Liver (tissue), 9 donors: ENCODE results near the gene NAA35. TPM values are rescaled to one million over a fixed set of nuclear protein-coding genes. Genes with fewer than 3 reads are reported as not detected.

Experiments used
- DNase-seq: peaks from one replicate; pipeline ENCODE4 v3.0.0-alpha.2; 2017; ENCODE audit warnings: low spot score
- H3K27ac ChIP-seq, 2 donors: one replicate each; pipeline ENCODE4 v1.7.0; 2013; ENCODE audit warnings: inconsistent platforms in 2 of 2, low read length in 2 of 2, control low read depth in 1 of 2, low read depth in 1 of 2, mild to moderate bottlenecking in 1 of 2
- H3K27me3 ChIP-seq, 4 donors: one replicate each; pipeline versions ENCODE4 v1.6.1 to v1.7.0; 2013; ENCODE audit warnings: low read length in 3 of 4, inconsistent platforms in 1 of 4, mild to moderate bottlenecking in 1 of 4, moderate library complexity in 1 of 4; ENCODE audit not compliant: control insufficient read depth in 4 of 4, insufficient read depth in 4 of 4
- H3K36me3 ChIP-seq, 4 donors: one replicate each; pipeline versions ENCODE4 v1.6.1 to v1.7.0; 2013; ENCODE audit warnings: low read length in 3 of 4, mild to moderate bottlenecking in 3 of 4, low read depth in 1 of 4, moderate library complexity in 1 of 4; ENCODE audit not compliant: control insufficient read depth in 4 of 4, insufficient read depth in 3 of 4
- H3K4me1 ChIP-seq, 4 donors: one replicate each; pipeline versions ENCODE4 v1.6.1 to v1.7.0; 2013; ENCODE audit warnings: low read length in 3 of 4, mild to moderate bottlenecking in 3 of 4, moderate library complexity in 1 of 4; ENCODE audit not compliant: control insufficient read depth in 4 of 4, insufficient read depth in 4 of 4
- H3K4me3 ChIP-seq, 3 donors: one replicate each; pipeline versions ENCODE4 v1.6.1 to v1.7.0; 2013; ENCODE audit warnings: low read length in 3 of 3, control low read depth in 1 of 3, low read depth in 1 of 3, mild to moderate bottlenecking in 1 of 3
- H3K9ac ChIP-seq, 2 donors: one replicate each; pipeline ENCODE4 v1.7.0; 2013; ENCODE audit warnings: low read length in 2 of 2, mild to moderate bottlenecking in 2 of 2, moderate library complexity in 2 of 2, control low read depth in 1 of 2, low read depth in 1 of 2
- H3K9me3 ChIP-seq, 4 donors: one replicate each; pipeline versions ENCODE4 v1.6.1 to v1.7.0; 2013; ENCODE audit warnings: low read length in 3 of 4; ENCODE audit not compliant: control insufficient read depth in 4 of 4
- ATF3 ChIP-seq: IDR thresholded peaks from 2 replicates; pipeline ENCODE4 v1.6.1; 2016; ENCODE audit warnings: antibody characterized with exemption
- CTCF ChIP-seq: fragments of 150-350 bp; IDR thresholded peaks from 2 replicates; pipeline ENCODE4 v1.5.1; 2017; ENCODE audit warnings: improper control_type of control experiment, low read depth, low read length; ENCODE audit not compliant: missing input control
- EGR1 ChIP-seq, 2 donors: IDR thresholded peaks; 2 replicates each; pipeline ENCODE4 v1.6.1; 2016 to 2018; ENCODE audit warnings: antibody characterized with exemption in 2 of 2, low read depth in 2 of 2
- FOXA1 ChIP-seq: IDR thresholded peaks from 2 replicates; pipeline ENCODE4 v1.6.1; 2016; ENCODE audit warnings: antibody characterized with exemption
- FOXA2 ChIP-seq: IDR thresholded peaks from 2 replicates; pipeline ENCODE4 v1.6.1; 2016; ENCODE audit warnings: antibody characterized with exemption
- GABPA ChIP-seq, 2 donors: IDR thresholded peaks in 1 of 2; conservative IDR thresholded peaks in 1 of 2; 2 replicates each; pipeline ENCODE4 v1.6.1; 2016; ENCODE audit warnings: antibody characterized with exemption in 2 of 2, mild to moderate bottlenecking in 1 of 2, moderate library complexity in 1 of 2
- HNF4A ChIP-seq, 2 donors: conservative IDR thresholded peaks; 2 replicates each; pipeline ENCODE4 v1.6.1; 2016; ENCODE audit warnings: antibody characterized with exemption in 2 of 2, mild to moderate bottlenecking in 2 of 2
- HNF4G ChIP-seq: IDR thresholded peaks from 2 replicates; pipeline ENCODE4 v1.6.1; 2016; ENCODE audit warnings: antibody characterized with exemption
- JUND ChIP-seq, 2 donors: IDR thresholded peaks; 2 replicates each; pipeline ENCODE4 v1.6.1; 2016; ENCODE audit warnings: antibody characterized with exemption in 2 of 2
- MAX ChIP-seq: IDR thresholded peaks from 2 replicates; pipeline ENCODE4 v1.6.1; 2016; ENCODE audit warnings: antibody characterized with exemption
- NR2F2 ChIP-seq: IDR thresholded peaks from 2 replicates; pipeline ENCODE4 v1.6.1; 2016; ENCODE audit warnings: antibody characterized with exemption
- RAD21 ChIP-seq, 2 donors: IDR thresholded peaks; 2 replicates each; pipeline ENCODE4 v1.6.1; 2016; ENCODE audit warnings: antibody characterized with exemption in 2 of 2, mild to moderate bottlenecking in 2 of 2
- RXRA ChIP-seq, 2 donors: IDR thresholded peaks; 2 replicates each; pipeline ENCODE4 v1.6.1; 2017 to 2018; ENCODE audit warnings: antibody characterized with exemption in 2 of 2, mild to moderate bottlenecking in 1 of 2
- SP1 ChIP-seq: IDR thresholded peaks from 2 replicates; pipeline ENCODE4 v1.6.1; 2018; ENCODE audit warnings: antibody characterized with exemption, mild to moderate bottlenecking
- TAF1 ChIP-seq: conservative IDR thresholded peaks from 2 replicates; pipeline ENCODE4 v1.6.1; 2016; ENCODE audit warnings: antibody characterized with exemption, mild to moderate bottlenecking
- YY1 ChIP-seq: IDR thresholded peaks from 2 replicates; pipeline ENCODE4 v1.6.1; 2016; ENCODE audit warnings: antibody characterized with exemption, mild to moderate bottlenecking
- ZBTB33 ChIP-seq: IDR thresholded peaks from 2 replicates; pipeline ENCODE4 v1.6.1; 2016; ENCODE audit warnings: antibody characterized with exemption
- WGBS: extraction: QIAGEN DNeasy Blood & Tissue Kit; methylation state at CpG from one replicate; pipeline ENCODE4 v1.1.7; 2013; 5-methylcytosine and 5-hydroxymethylcytosine counted together
- polyA plus RNA-seq, 2 donors: library from polyadenylated mRNA; stranded (reverse) in 1 of 2; unstranded in 1 of 2; fragments of 200-250 nt in 1 of 2; fragments of >200 nt in 1 of 2; fragmentation: Nextera tagmentation in 1 of 2; extraction: Ambion mirVana in 1 of 2; gene quantifications; one replicate each; pipeline versions ENCODE4 v1.2.1 to v1.2.3, GENCODE V29; 2013 to 2015
- total RNA-seq, 2 donors: library from RNA; depleted of rRNA; stranded (reverse); fragments of >200 nt; gene quantifications; one replicate each; pipeline ENCODE4 v1.2.3, GENCODE V29; 2014
- TF ChIP-seq, protein P1 (sequence below): IDR thresholded peaks from 2 replicates; pipeline ENCODE4 v1.6.1; 2016; ENCODE audit warnings: antibody characterized with exemption, mild to moderate bottlenecking
- donor health status: healthy.
- donor health status: healthy.
- donor health status: healthy.
- donor health status: healthy.
- donor health status: healthy.

Gene NAA35
- total and polyA plus RNA-seq, 4 donors: 5.2 to 14.8 (median 9.2) TPM

- H3K4me3 ChIP-seq: no peak overlapping the region
- H3K9ac ChIP-seq: no peak overlapping the region
- no peaks in the 10 kb centered on the region for H3K4me1 ChIP-seq
- no peaks in the 10 kb centered on the region for H3K9me3 ChIP-seq
- no peaks in the 10 kb centered on the region for H3K27me3 ChIP-seq
- 85% methylated on average over 4 of the region's 4 CpGs for WGBS
- no peak for TF ChIP-seq FOXA2
- TF ChIP-seq EGR1 (IDR thresholded peaks at IDR 0.05; ENCODE audit: low read depth in 2 of 2): no peak
- TF ChIP-seq ZBTB33: no peak
- TF ChIP-seq, protein P1, sequence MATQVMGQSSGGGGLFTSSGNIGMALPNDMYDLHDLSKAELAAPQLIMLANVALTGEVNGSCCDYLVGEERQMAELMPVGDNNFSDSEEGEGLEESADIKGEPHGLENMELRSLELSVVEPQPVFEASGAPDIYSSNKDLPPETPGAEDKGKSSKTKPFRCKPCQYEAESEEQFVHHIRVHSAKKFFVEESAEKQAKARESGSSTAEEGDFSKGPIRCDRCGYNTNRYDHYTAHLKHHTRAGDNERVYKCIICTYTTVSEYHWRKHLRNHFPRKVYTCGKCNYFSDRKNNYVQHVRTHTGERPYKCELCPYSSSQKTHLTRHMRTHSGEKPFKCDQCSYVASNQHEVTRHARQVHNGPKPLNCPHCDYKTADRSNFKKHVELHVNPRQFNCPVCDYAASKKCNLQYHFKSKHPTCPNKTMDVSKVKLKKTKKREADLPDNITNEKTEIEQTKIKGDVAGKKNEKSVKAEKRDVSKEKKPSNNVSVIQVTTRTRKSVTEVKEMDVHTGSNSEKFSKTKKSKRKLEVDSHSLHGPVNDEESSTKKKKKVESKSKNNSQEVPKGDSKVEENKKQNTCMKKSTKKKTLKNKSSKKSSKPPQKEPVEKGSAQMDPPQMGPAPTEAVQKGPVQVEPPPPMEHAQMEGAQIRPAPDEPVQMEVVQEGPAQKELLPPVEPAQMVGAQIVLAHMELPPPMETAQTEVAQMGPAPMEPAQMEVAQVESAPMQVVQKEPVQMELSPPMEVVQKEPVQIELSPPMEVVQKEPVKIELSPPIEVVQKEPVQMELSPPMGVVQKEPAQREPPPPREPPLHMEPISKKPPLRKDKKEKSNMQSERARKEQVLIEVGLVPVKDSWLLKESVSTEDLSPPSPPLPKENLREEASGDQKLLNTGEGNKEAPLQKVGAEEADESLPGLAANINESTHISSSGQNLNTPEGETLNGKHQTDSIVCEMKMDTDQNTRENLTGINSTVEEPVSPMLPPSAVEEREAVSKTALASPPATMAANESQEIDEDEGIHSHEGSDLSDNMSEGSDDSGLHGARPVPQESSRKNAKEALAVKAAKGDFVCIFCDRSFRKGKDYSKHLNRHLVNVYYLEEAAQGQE: no peak
- TF ChIP-seq HNF4A (conservative IDR thresholded peaks at IDR 0.05): no peak
- TF ChIP-seq JUND (IDR thresholded peaks at IDR 0.05): no peak
- TF ChIP-seq FOXA1: no peak
- TF ChIP-seq NR2F2: no peak
- no peak for TF ChIP-seq RAD21 (IDR thresholded peaks at IDR 0.05)
- no peak for TF ChIP-seq MAX
- no peak for TF ChIP-seq ATF3
- no peak for TF ChIP-seq HNF4G
- DNase-seq: no peak
- no peak overlapping the region for H3K27ac ChIP-seq
- H3K36me3 ChIP-seq: no peaks in the 10 kb centered on the region
Measured at GRCh38 chr9:85897848-85898247, 43.1 kb upstream of the NAA35 start.

GRCh38 chr9:85898332-85898731, 42.6 kb upstream of the NAA35 start:
- DNase-seq: no peak
- WGBS: 89% methylated on average over 6 of the region's 6 CpGs
- TF ChIP-seq ZBTB33 (no peak), RXRA (IDR thresholded peaks at IDR 0.05) (no peak), RAD21 (IDR thresholded peaks at IDR 0.05) (no peak), CTCF (no peak), MAX (no peak), JUND (IDR thresholded peaks at IDR 0.05) (no peak), YY1 (no peak), FOXA2 (no peak), GABPA (IDR thresholded peaks at IDR 0.05 in 1 of 2, conservative IDR thresholded peaks at IDR 0.05 in 1 of 2) (no peak), HNF4A (conservative IDR thresholded peaks at IDR 0.05) (no peak), EGR1 (IDR thresholded peaks at IDR 0.05; ENCODE audit: low read depth in 2 of 2) (no peak), TAF1 (no peak), SP1 (no peak), ATF3 (no peak)
- TF ChIP-seq, protein P1: no peak

More at GRCh38 chr9:85898332-85898731, 42.6 kb upstream of the NAA35 start:
- Histone ChIP-seq H3K9me3 (no peaks in the 10 kb centered on the region), H3K27me3 (no peaks in the 10 kb centered on the region), H3K4me1 (no peaks in the 10 kb centered on the region), H3K27ac (no peak overlapping the region), H3K9ac (no peak overlapping the region), H3K36me3 (no peaks in the 10 kb centered on the region), H3K4me3 (no peak overlapping the region)
